Calu3 (cell line): ENCODE measurements around the gene ACSL6. TPM values are rescaled to one million over a fixed set of nuclear protein-coding genes. Genes with fewer than 3 reads are reported as not detected.

ENCODE experiments used
- BruUV-seq: library from RNA; stranded (reverse); fragments of 400-500 nt; replicated peaks from 2 replicates; lab custom pipeline; 2021; lab: Mats Ljungman, UMichigan
- CTCF ChIA-PET: fragments of 300-600 bp; sonication (Branson Sonifier 250); formaldehyde crosslinking; loops from one replicate; lab custom pipeline; 2022; ENCODE audit warnings: antibody characterized with exemption; lab: Charles Lee
- DNase-seq: peaks from one replicate; pipeline ENCODE4 v3.0.0; 2022
- H3K27ac Mint-ChIP-seq: one replicate; pipeline ENCODE4 v1.8.0; 2022; ENCODE audit warnings: mixed read lengths; ENCODE audit not compliant: unreplicated experiment
- H3K27me3 Mint-ChIP-seq: one replicate; pipeline ENCODE4 v1.8.0; 2022; ENCODE audit warnings: mixed read lengths; ENCODE audit not compliant: unreplicated experiment
- H3K36me3 Mint-ChIP-seq: one replicate; pipeline ENCODE4 v1.8.0; 2022; ENCODE audit warnings: mild to moderate bottlenecking, moderate library complexity, mixed read lengths; ENCODE audit not compliant: insufficient read depth, unreplicated experiment
- H3K4me1 Mint-ChIP-seq: one replicate; pipeline ENCODE4 v1.8.0; 2022; ENCODE audit warnings: mild to moderate bottlenecking, low read depth, mixed read lengths; ENCODE audit not compliant: unreplicated experiment
- H3K4me3 Mint-ChIP-seq: one replicate; pipeline ENCODE4 v1.8.0; 2022; ENCODE audit warnings: mild to moderate bottlenecking, low read depth, moderate library complexity, mixed read lengths; ENCODE audit not compliant: unreplicated experiment
- H3K9me3 Mint-ChIP-seq: one replicate; pipeline ENCODE4 v1.8.0; 2022; ENCODE audit warnings: low read depth, mixed read lengths; ENCODE audit not compliant: unreplicated experiment
- CTCF ChIP-seq: fragments of 200-600 bp; IDR thresholded peaks from one replicate; pipeline ENCODE4 v1.8.0; 2022; ENCODE audit warnings: antibody characterized with exemption; ENCODE audit not compliant: unreplicated experiment
- intact Hi-C: fragments of 100-400 bp; cut with micrococcal nuclease; formaldehyde crosslinking; loops from one replicate; pipeline ENCODE4 v1.10.0; 2022; ENCODE audit not compliant: unreplicated experiment
- total RNA-seq: library from RNA; stranded (reverse); gene quantifications from 2 replicates; pipeline ENCODE4 v1.2.3, GENCODE V29; 2022

ACSL6 gene
- total RNA-seq, 1 experiment from 2014 or later, result 0.24 TPM

GRCh38 chr5:132017738-132018625 is 6.5 kb upstream of the ACSL6 start:
- Mint-ChIP-seq H3K4me3 (no peak overlapping the region), H3K4me1 (no peaks in the 10 kb centered on the region), H3K9me3 (no peaks in the 10 kb centered on the region), H3K27ac (no peak overlapping the region), H3K27me3 (peaks cover 85% of the 10 kb centered on the region), H3K36me3 (no peaks in the 10 kb centered on the region)
- DNase-seq, result no peak
- CTCF ChIA-PET, result no interaction called here
- BruUV-seq, result no TSS peak
- no peak for TF ChIP-seq CTCF
- intact Hi-C loops, result loop anchor here (10.0 kb wide), 1 partner anchor 1263 kb away; no protein-coding TSS in a partner anchor

DNA sequence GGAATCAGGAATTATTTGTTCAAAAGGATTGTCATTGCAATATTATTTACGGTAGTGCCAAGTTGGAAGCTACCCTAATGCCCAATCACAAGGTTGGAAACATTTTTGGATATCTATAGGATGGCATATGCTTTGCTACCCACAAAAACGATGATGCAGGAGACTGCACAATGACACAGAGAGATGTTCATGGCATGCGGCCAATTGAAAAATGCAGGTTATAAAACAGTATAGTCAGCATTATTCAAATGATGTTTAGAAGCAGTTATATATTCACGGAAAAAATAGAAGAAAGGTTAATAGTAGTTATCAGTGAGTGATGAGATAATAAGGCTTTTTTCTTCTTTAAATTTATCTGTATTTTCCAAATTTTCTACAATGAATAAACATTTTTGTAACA is 5.9 kb upstream of the ACSL6 start:
- intact Hi-C loops, result loop anchor here (10.0 kb wide), 1 partner anchor 1263 kb away; no protein-coding TSS in a partner anchor
- peaks cover 86% of the 10 kb centered on the region for H3K27me3 Mint-ChIP-seq
- CTCF ChIA-PET, result no interaction called here
- H3K4me1 Mint-ChIP-seq, result no peaks in the 10 kb centered on the region
- H3K4me3 Mint-ChIP-seq, result no peak overlapping the region
- BruUV-seq, result no TSS peak
- DNase-seq, result no peak
- no peak overlapping the region for H3K27ac Mint-ChIP-seq
- TF ChIP-seq CTCF, result no peak
- H3K36me3 Mint-ChIP-seq, result no peaks in the 10 kb centered on the region
- H3K9me3 Mint-ChIP-seq, result no peaks in the 10 kb centered on the region

- Mint-ChIP-seq H3K36me3 (no peaks in the 10 kb centered on the region), H3K27ac (no peak overlapping the region), H3K4me1 (no peaks in the 10 kb centered on the region), H3K4me3 (no peak overlapping the region), H3K9me3 (no peaks in the 10 kb centered on the region), H3K27me3 (peaks cover 85% of the 10 kb centered on the region)
- CTCF ChIA-PET, result no interaction called here
- no peak for DNase-seq
- intact Hi-C loops, result loop anchor here (10.0 kb wide), 1 partner anchor 1262 kb away; no protein-coding TSS in a partner anchor
- TF ChIP-seq CTCF, result no peak
- BruUV-seq, result no TSS peak
Observed at GRCh38 chr5:132016721-132017250, 5.3 kb upstream of the ACSL6 start.

DNA sequence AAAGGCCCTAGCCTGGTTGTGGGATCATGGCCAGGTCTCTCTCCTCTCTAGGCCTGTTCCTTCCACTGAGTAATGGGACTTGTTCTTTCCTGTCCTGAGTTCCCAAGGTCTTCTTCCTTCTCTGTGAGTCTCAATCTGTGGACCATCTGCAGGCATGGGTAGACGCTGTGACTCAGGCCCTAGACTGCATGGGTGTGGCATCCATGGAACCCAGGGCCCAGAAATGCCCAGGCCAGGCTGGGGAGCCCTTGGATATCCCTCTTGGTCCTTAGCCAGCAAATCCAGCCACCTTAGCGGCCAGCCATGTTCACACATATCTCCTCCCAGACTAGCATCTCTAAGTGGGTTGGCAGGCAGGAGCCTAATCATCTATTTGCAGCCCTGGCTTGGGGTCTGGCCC is 2.3 kb upstream of the ACSL6 start:
- intact Hi-C loops, result loop anchor here (10.0 kb wide), 1 partner anchor 1259 kb away; no protein-coding TSS in a partner anchor
- Mint-ChIP-seq H3K9me3 (no peaks in the 10 kb centered on the region), H3K4me3 (no peak overlapping the region), H3K36me3 (peaks cover 11% of the 10 kb centered on the region), H3K27ac (no peak overlapping the region), H3K4me1 (no peaks in the 10 kb centered on the region), H3K27me3 (peaks cover 82% of the 10 kb centered on the region)
- CTCF ChIA-PET, result no interaction called here
- no TSS peak for BruUV-seq
- no peak for DNase-seq
- TF ChIP-seq CTCF, result no peak
